ENCODE measurements around the gene PTPRC. TPM values are rescaled to one million over a fixed set of nuclear protein-coding genes. Genes with fewer than 3 reads are reported as not detected.

Gene PTPRC
- total RNA-seq, 2 donors from 2014 or later, result 490 to 545 TPM

- Mint-ChIP-seq H3K36me3 (ENCODE audit: insufficient read depth in 2 of 2) (peaks cover 8 to 32% of the 10 kb centered on the region in 2 donors), H3K9me3 (no peaks in the 10 kb centered on the region), H3K4me3 (no peak overlapping the region), H3K27ac (peak overlapping the region; percentile 68), H3K4me1 (ENCODE audit: low read depth) (peaks cover 16% of the 10 kb centered on the region), H3K27me3 (ENCODE audit: low read depth) (no peaks in the 10 kb centered on the region)
- peak; percentile 67 to 84 for ATAC-seq (replicated peaks in 1 of 2)
- DNase-seq, result no peak
Measured at GRCh38 chr1:198749279-198749678, 110.4 kb downstream of the PTPRC start.

GRCh38 chr1:198750081-198750480 lies 111.2 kb downstream of the PTPRC start:
- ATAC-seq (replicated peaks in 1 of 2), result no peak
- no peak overlapping the region for H3K4me3 Mint-ChIP-seq
- no peaks in the 10 kb centered on the region for H3K27me3 Mint-ChIP-seq (ENCODE audit: low read depth)
- H3K36me3 Mint-ChIP-seq (ENCODE audit: insufficient read depth in 2 of 2), result peaks cover 8 to 38% of the 10 kb centered on the region in 2 donors
- DNase-seq, result no peak
- no peaks in the 10 kb centered on the region for H3K9me3 Mint-ChIP-seq
- peaks cover 21% of the 10 kb centered on the region for H3K4me1 Mint-ChIP-seq (ENCODE audit: low read depth)
- H3K27ac Mint-ChIP-seq, result no peak overlapping the region

GRCh38 chr1:198751741-198752140 lies 112.9 kb downstream of the PTPRC start:
- peaks cover 9 to 49% of the 10 kb centered on the region in 2 donors for H3K36me3 Mint-ChIP-seq (ENCODE audit: insufficient read depth in 2 of 2)
- H3K9me3 Mint-ChIP-seq, result no peaks in the 10 kb centered on the region
- no peak for DNase-seq
- H3K4me3 Mint-ChIP-seq, result no peak overlapping the region
- ATAC-seq (replicated peaks in 1 of 2), result no peak
- H3K27ac Mint-ChIP-seq, result peak overlapping the region; percentile 91
- H3K4me1 Mint-ChIP-seq (ENCODE audit: low read depth), result peaks cover 21% of the 10 kb centered on the region
- H3K27me3 Mint-ChIP-seq (ENCODE audit: low read depth), result no peaks in the 10 kb centered on the region

GRCh38 chr1:198754670-198755069 lies 115.8 kb downstream of the PTPRC start:
- Mint-ChIP-seq H3K9me3 (no peaks in the 10 kb centered on the region), H3K36me3 (ENCODE audit: insufficient read depth in 2 of 2) (peaks cover 7 to 40% of the 10 kb centered on the region in 2 donors), H3K27me3 (ENCODE audit: low read depth) (no peaks in the 10 kb centered on the region), H3K4me1 (ENCODE audit: low read depth) (peaks cover 16% of the 10 kb centered on the region), H3K27ac (peak overlapping the region; percentile 82), H3K4me3 (no peak overlapping the region)
- no peak for DNase-seq
- ATAC-seq (replicated peaks in 1 of 2), result peak in 1 of 2 donors; percentile 32

GRCh38 chr1:198755715-198756114 lies 116.9 kb downstream of the PTPRC start:
- Mint-ChIP-seq H3K27ac (peak overlapping the region; percentile 70), H3K36me3 (ENCODE audit: insufficient read depth in 2 of 2) (peaks cover 4 to 37% of the 10 kb centered on the region in 2 donors), H3K4me1 (ENCODE audit: low read depth) (peaks cover 15% of the 10 kb centered on the region), H3K9me3 (no peaks in the 10 kb centered on the region), H3K4me3 (no peak overlapping the region), H3K27me3 (ENCODE audit: low read depth) (no peaks in the 10 kb centered on the region)
- DNase-seq (no peak), ATAC-seq (replicated peaks in 1 of 2) (no peak)

GRCh38 chr1:198756470-198756869 lies 117.6 kb downstream of the PTPRC start:
- ATAC-seq (replicated peaks in 1 of 2) (no peak), DNase-seq (no peak)
- Mint-ChIP-seq H3K27me3 (ENCODE audit: low read depth) (no peaks in the 10 kb centered on the region), H3K9me3 (peaks cover 0 to 1% of the 10 kb centered on the region in 2 donors), H3K4me1 (ENCODE audit: low read depth) (peaks cover 12% of the 10 kb centered on the region), H3K27ac (peak overlapping the region; percentile 70), H3K4me3 (no peak overlapping the region), H3K36me3 (ENCODE audit: insufficient read depth in 2 of 2) (peaks cover 2 to 30% of the 10 kb centered on the region in 2 donors)

- Mint-ChIP-seq H3K4me3 (no peak overlapping the region), H3K4me1 (ENCODE audit: low read depth) (peaks cover 24% of the 10 kb centered on the region), H3K27ac (peak overlapping the region; percentile 70), H3K36me3 (ENCODE audit: insufficient read depth in 2 of 2) (peaks cover 0 to 1% of the 10 kb centered on the region in 2 donors), H3K27me3 (ENCODE audit: low read depth) (no peaks in the 10 kb centered on the region), H3K9me3 (peaks cover 0 to 1% of the 10 kb centered on the region in 2 donors)
- DNase-seq, result no peak
- no peak for ATAC-seq (replicated peaks in 1 of 2)
Measured at GRCh38 chr1:198761859-198762616, 123.2 kb downstream of the PTPRC start.

- Mint-ChIP-seq H3K36me3 (ENCODE audit: insufficient read depth in 2 of 2) (no peaks in the 10 kb centered on the region), H3K27ac (peak overlapping the region; percentile 84), H3K27me3 (ENCODE audit: low read depth) (no peaks in the 10 kb centered on the region), H3K9me3 (peaks cover 0 to 1% of the 10 kb centered on the region in 2 donors), H3K4me1 (ENCODE audit: low read depth) (peaks cover 24% of the 10 kb centered on the region), H3K4me3 (no peak overlapping the region)
- peak; percentile 47 to 50 for ATAC-seq (replicated peaks in 1 of 2)
- DNase-seq, result no peak
Measured at GRCh38 chr1:198763298-198763714, 124.5 kb downstream of the PTPRC start.

GRCh38 chr1:198764748-198765147 lies 125.9 kb downstream of the PTPRC start:
- peaks cover 24% of the 10 kb centered on the region for H3K4me1 Mint-ChIP-seq (ENCODE audit: low read depth)
- peak overlapping the region in 1 of 2 donors; percentile 29 for H3K4me3 Mint-ChIP-seq
- ATAC-seq (replicated peaks in 1 of 2), result peak in 1 of 2 donors; percentile 36
- peaks cover 0 to 1% of the 10 kb centered on the region in 2 donors for H3K9me3 Mint-ChIP-seq
- no peaks in the 10 kb centered on the region for H3K36me3 Mint-ChIP-seq (ENCODE audit: insufficient read depth in 2 of 2)
- peak overlapping the region; percentile 73 for H3K27ac Mint-ChIP-seq
- DNase-seq, result no peak
- no peaks in the 10 kb centered on the region for H3K27me3 Mint-ChIP-seq (ENCODE audit: low read depth)

GRCh38 chr1:198765416-198765815 lies 126.6 kb downstream of the PTPRC start:
- no peak for ATAC-seq (replicated peaks in 1 of 2)
- Mint-ChIP-seq H3K4me1 (ENCODE audit: low read depth) (peaks cover 24% of the 10 kb centered on the region), H3K4me3 (peak overlapping the region in 1 of 2 donors; percentile 27), H3K27me3 (ENCODE audit: low read depth) (no peaks in the 10 kb centered on the region), H3K36me3 (ENCODE audit: insufficient read depth in 2 of 2) (no peaks in the 10 kb centered on the region), H3K9me3 (peaks cover 0 to 1% of the 10 kb centered on the region in 2 donors), H3K27ac (peak overlapping the region; percentile 76)
- DNase-seq, result no peak

GRCh38 chr1:198771563-198772153 lies 132.8 kb downstream of the PTPRC start:
- peak; percentile 53 to 60 for ATAC-seq (replicated peaks in 1 of 2)
- Mint-ChIP-seq H3K27ac (no peak overlapping the region), H3K9me3 (no peaks in the 10 kb centered on the region), H3K36me3 (ENCODE audit: insufficient read depth in 2 of 2) (no peaks in the 10 kb centered on the region), H3K27me3 (ENCODE audit: low read depth) (peaks cover 7% of the 10 kb centered on the region), H3K4me1 (ENCODE audit: low read depth) (peaks cover 4% of the 10 kb centered on the region), H3K4me3 (no peak overlapping the region)
- peak; percentile 19 to 25 for DNase-seq

- no peak for DNase-seq
- Mint-ChIP-seq H3K36me3 (ENCODE audit: insufficient read depth in 2 of 2) (no peaks in the 10 kb centered on the region), H3K9me3 (no peaks in the 10 kb centered on the region), H3K27ac (no peak overlapping the region), H3K27me3 (ENCODE audit: low read depth) (peaks cover 7% of the 10 kb centered on the region), H3K4me1 (ENCODE audit: low read depth) (peaks cover 9% of the 10 kb centered on the region), H3K4me3 (no peak overlapping the region)
- ATAC-seq (replicated peaks in 1 of 2), result no peak
Measured at GRCh38 chr1:198772626-198773025, 133.8 kb downstream of the PTPRC start.

GRCh38 chr1:198773030-198773429 lies 134.2 kb downstream of the PTPRC start:
- no peak for DNase-seq
- peaks cover 7% of the 10 kb centered on the region for H3K27me3 Mint-ChIP-seq (ENCODE audit: low read depth)
- H3K36me3 Mint-ChIP-seq (ENCODE audit: insufficient read depth in 2 of 2), result no peaks in the 10 kb centered on the region
- peaks cover 9% of the 10 kb centered on the region for H3K4me1 Mint-ChIP-seq (ENCODE audit: low read depth)
- H3K27ac Mint-ChIP-seq, result no peak overlapping the region
- ATAC-seq (replicated peaks in 1 of 2), result no peak
- H3K9me3 Mint-ChIP-seq, result no peaks in the 10 kb centered on the region
- H3K4me3 Mint-ChIP-seq, result no peak overlapping the region
